HepG2 (cell line): ENCODE measurements around the gene NAA38. TPM values are rescaled to one million over a fixed set of nuclear protein-coding genes. Genes with fewer than 3 reads are reported as not detected.
A peak's percentile ranks its signal among the peaks of the same experiment; 100 is the strongest.

Experiments
- DPF2 ChIP-seq: sonication (generic); formaldehyde crosslinking; IDR thresholded peaks from 2 replicates; pipeline ENCODE4 v1.4.0; 2020; ENCODE audit warnings: mild to moderate bottlenecking, low read depth, missing genetic modification reagents, borderline replicate concordance
- DR1 ChIP-seq: sonication (generic); formaldehyde crosslinking; IDR thresholded peaks from 2 replicates; pipeline ENCODE4 v1.8.0; 2021; ENCODE audit warnings: mild to moderate bottlenecking, missing genetic modification reagents, inconsistent platforms
- ELF3 ChIP-seq: IDR thresholded peaks from 2 replicates; pipeline ENCODE4 v1.6.1; 2016; ENCODE audit warnings: missing genetic modification reagents, missing compliant biosample characterization
- NFIC ChIP-seq: IDR thresholded peaks from 2 replicates; pipeline ENCODE4 v1.6.1; 2012; ENCODE audit warnings: mild to moderate bottlenecking, low read length, inconsistent platforms
- PAWR ChIP-seq: sonication (generic); formaldehyde crosslinking; IDR thresholded peaks from 2 replicates; pipeline ENCODE4 v1.4.0; 2020; ENCODE audit warnings: missing genetic modification reagents, mild to moderate bottlenecking, borderline replicate concordance
- RAD51 ChIP-seq: fragments of 450-650 bp; IDR thresholded peaks from 2 replicates; pipeline ENCODE4 v1.6.1; 2016; ENCODE audit warnings: borderline replicate concordance
- SIN3B ChIP-seq: fragments of 150-350 bp; IDR thresholded peaks from 2 replicates; pipeline ENCODE4 v1.6.1; 2014; ENCODE audit warnings: low read length
- SP2 ChIP-seq: sonication (generic); formaldehyde crosslinking; IDR thresholded peaks from 2 replicates; pipeline ENCODE4 v1.5.1; 2020; ENCODE audit warnings: mild to moderate bottlenecking, missing genetic modification reagents
- SPEN ChIP-seq: sonication (generic); formaldehyde crosslinking; IDR thresholded peaks from 2 replicates; pipeline ENCODE4 v1.5.1; 2020; ENCODE audit warnings: low read depth, mild to moderate bottlenecking, missing genetic modification reagents
- TEAD3 ChIP-seq: optimal IDR thresholded peaks from 2 replicates; pipeline ENCODE3; 2016; ENCODE audit warnings: borderline replicate concordance
- USF2 ChIP-seq, 2 experiments: sonication (generic) in 1 of 2; formaldehyde crosslinking in 1 of 2; IDR thresholded peaks; 2 replicates each; pipeline versions ENCODE4 v1.5.1 to v1.6.1; 2011 to 2020; ENCODE audit warnings: borderline replicate concordance in 1 of 2, low read depth in 1 of 2, low read length in 1 of 2, mild to moderate bottlenecking in 1 of 2, missing genetic modification reagents in 1 of 2, moderate library complexity in 1 of 2
- XBP1 ChIP-seq: sonication (generic); formaldehyde crosslinking; IDR thresholded peaks from 2 replicates; pipeline ENCODE4 v1.5.0; 2020; ENCODE audit warnings: missing genetic modification reagents
- ZBTB26 ChIP-seq: IDR thresholded peaks from 2 replicates; pipeline ENCODE4 v1.6.1; 2016; ENCODE audit warnings: missing compliant biosample characterization, missing genetic modification reagents, borderline replicate concordance
- ZBTB8A ChIP-seq: sonication (generic); formaldehyde crosslinking; IDR thresholded peaks from 2 replicates; pipeline ENCODE4 v1.4.0; 2020; ENCODE audit warnings: mild to moderate bottlenecking, low read depth, missing genetic modification reagents, borderline replicate concordance
- ZFP41 ChIP-seq: sonication (generic); formaldehyde crosslinking; IDR thresholded peaks from 2 replicates; pipeline ENCODE4 v1.4.0; 2020; ENCODE audit warnings: mild to moderate bottlenecking, missing genetic modification reagents, borderline replicate concordance
- ZNF446 ChIP-seq: sonication (generic); formaldehyde crosslinking; IDR thresholded peaks from 2 replicates; pipeline ENCODE4 v1.5.0; 2020; ENCODE audit warnings: mild to moderate bottlenecking, missing genetic modification reagents
- ZNF530 ChIP-seq: sonication (generic); formaldehyde crosslinking; IDR thresholded peaks from 2 replicates; pipeline ENCODE4 v1.5.0; 2020; ENCODE audit warnings: low read depth, mild to moderate bottlenecking, missing genetic modification reagents
- ZNF563 ChIP-seq: sonication (generic); formaldehyde crosslinking; IDR thresholded peaks from 2 replicates; pipeline ENCODE4 v1.8.0; 2022; ENCODE audit warnings: mild to moderate bottlenecking, moderate library complexity, missing genetic modification reagents
- ZNF709 ChIP-seq: sonication (generic); formaldehyde crosslinking; IDR thresholded peaks from 2 replicates; pipeline ENCODE4 v1.5.0; 2020; ENCODE audit warnings: mild to moderate bottlenecking, missing genetic modification reagents
- ZNF713 ChIP-seq: sonication (generic); formaldehyde crosslinking; IDR thresholded peaks from 2 replicates; pipeline ENCODE4 v1.4.0; 2020; ENCODE audit warnings: mild to moderate bottlenecking, missing genetic modification reagents
- ZNF749 ChIP-seq: sonication (generic); formaldehyde crosslinking; IDR thresholded peaks from 2 replicates; pipeline ENCODE4 v1.8.0; 2022; ENCODE audit warnings: mild to moderate bottlenecking, missing genetic modification reagents, moderate library complexity, borderline replicate concordance
- ZSCAN12 ChIP-seq: sonication (generic); formaldehyde crosslinking; IDR thresholded peaks from 2 replicates; pipeline ENCODE4 v1.9.0; 2021; ENCODE audit warnings: mild to moderate bottlenecking, missing genetic modification reagents
- polyA plus RNA-seq, 8 experiments: library from polyadenylated mRNA; depleted of rRNA in 3 of 8; stranded (reverse) in 7 of 8; unstranded in 1 of 8; fragments of >200 nt; fragmentation: Illumina TruSeq in 4 of 8; extraction: Trizol in 4 of 8; gene quantifications; 2 replicates each; pipeline versions ENCODE4 v1.2.1 to v1.2.3, GENCODE V29; 2011 to 2016; ENCODE audit warnings: low read depth in 4 of 8, missing spikeins in 1 of 8, mixed read lengths in 1 of 8; ENCODE audit not compliant: insufficient read depth in 1 of 8
- total RNA-seq, 5 experiments: library from RNA; depleted of rRNA; stranded (reverse); fragments of >200 nt; fragmentation: Illumina TruSeq; extraction: Trizol; gene quantifications; 2 replicates each; pipeline ENCODE4 v1.2.3, GENCODE V29; 2016; ENCODE audit warnings: low read depth in 1 of 5
- TF ChIP-seq, protein P1 (sequence below): sonication (generic); formaldehyde crosslinking; IDR thresholded peaks from 2 replicates; pipeline ENCODE4 v1.8.1; 2023; ENCODE audit warnings: missing genetic modification reagents, mild to moderate bottlenecking, borderline replicate concordance
- TF ChIP-seq, protein P2 (sequence below): IDR thresholded peaks from 2 replicates; pipeline ENCODE4 v1.6.1; 2012; ENCODE audit warnings: inconsistent platforms
- TF ChIP-seq, protein P3 (sequence below): sonication (generic); formaldehyde crosslinking; IDR thresholded peaks from 2 replicates; pipeline ENCODE4 v1.5.0; 2020; ENCODE audit warnings: missing genetic modification reagents

The NAA38 gene
- total and polyA plus RNA-seq, 2 of the 13 experiments (the other 11 are each of a cell fraction or from before 2014, with no cell fraction given), result 46.9 to 91.6 TPM

DNA sequence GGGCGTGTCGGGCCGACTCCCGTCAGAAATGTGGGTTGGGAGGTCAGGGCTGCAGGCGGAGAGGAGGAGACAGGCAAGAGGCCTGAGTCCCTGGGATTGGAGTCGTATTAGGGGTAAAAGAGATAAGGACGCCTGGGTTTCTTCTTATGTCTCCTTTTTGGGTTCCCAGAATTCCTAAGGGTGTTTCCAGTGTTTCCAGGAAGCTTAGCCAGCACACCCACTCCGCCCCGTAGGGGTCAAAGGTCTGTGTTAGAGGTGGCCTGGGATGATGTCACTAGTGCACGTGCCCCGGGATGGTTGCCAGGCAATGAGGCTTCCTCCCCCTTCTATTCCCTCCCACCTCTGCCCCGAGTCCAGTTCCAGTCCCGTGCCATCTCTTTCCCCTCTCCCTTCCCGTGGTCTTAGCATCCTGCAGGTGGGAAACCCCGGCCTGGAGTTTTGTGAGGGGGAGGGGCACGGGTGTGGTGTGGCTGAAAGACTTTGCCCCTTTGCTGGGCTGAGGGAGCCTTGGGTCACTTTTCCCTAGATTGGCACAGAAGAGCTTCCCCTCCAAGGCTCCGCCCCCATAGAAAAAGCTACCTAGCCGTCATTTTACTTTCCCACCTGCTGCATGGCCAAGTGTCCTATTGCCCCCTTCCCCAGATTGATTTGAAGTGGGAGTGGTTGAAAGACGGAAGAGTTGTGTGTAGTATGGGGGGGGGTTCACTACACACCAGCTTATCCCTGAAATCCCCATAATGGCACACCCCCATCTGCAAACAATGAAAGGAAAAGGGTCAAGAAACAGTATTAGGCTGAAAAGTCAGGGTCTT is 20.6 kb downstream of the NAA38 start (continued):
- TF ChIP-seq ZNF530 (CRISPR knock-in tag) (no peak), SP2 (CRISPR knock-in tag) (peak; percentile 55; the same call in 1 of the 2 replicates), SIN3B (peak; percentile 75; the same call in 1 of the 2 replicates), ZNF563 (CRISPR knock-in tag) (no peak), ZBTB26 (CRISPR knock-in tag) (peak; percentile 85; the same call in 1 of the 2 replicates), ZNF713 (0 out of 2 replicates have a peak, but pooled peaks have one; percentile 68), USF2 (IDR thresholded peaks at IDR 0.05; ENCODE audit: low read depth, low read length) (peak; percentile 91), USF2 (CRISPR knock-in tag; IDR thresholded peaks at IDR 0.05; ENCODE audit: borderline replicate concordance) (peak; percentile 90; the same call in 1 of the 2 replicates), TEAD3 (CRISPR knock-in tag) (peak; percentile 86), ZBTB8A (CRISPR knock-in tag) (no peak), ELF3 (CRISPR knock-in tag) (peak; percentile 91), NFIC (peak; percentile 78), ZSCAN12 (CRISPR knock-in tag) (no peak), PAWR (CRISPR knock-in tag) (no peak), SPEN (CRISPR knock-in tag) (peak; percentile 98), ZFP41 (CRISPR knock-in tag) (peak; percentile 80; the same call in 1 of the 2 replicates), ZNF446 (CRISPR knock-in tag) (no peak; the same call in 1 of the 2 replicates), XBP1 (CRISPR knock-in tag) (no peak), DPF2 (CRISPR knock-in tag) (peak; percentile 45; the same call in 1 of the 2 replicates), DR1 (CRISPR knock-in tag) (no peak; the same call in 1 of the 2 replicates), ZNF709 (CRISPR knock-in tag) (no peak), RAD51 (peak; percentile 38; the same call in 1 of the 2 replicates), ZNF749 (CRISPR knock-in tag) (no peak; the same call in 1 of the 2 replicates)
- TF ChIP-seq, protein P1, sequence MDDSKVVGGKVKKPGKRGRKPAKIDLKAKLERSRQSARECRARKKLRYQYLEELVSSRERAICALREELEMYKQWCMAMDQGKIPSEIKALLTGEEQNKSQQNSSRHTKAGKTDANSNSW (CRISPR knock-in tag), result no peak
- TF ChIP-seq, protein P2, sequence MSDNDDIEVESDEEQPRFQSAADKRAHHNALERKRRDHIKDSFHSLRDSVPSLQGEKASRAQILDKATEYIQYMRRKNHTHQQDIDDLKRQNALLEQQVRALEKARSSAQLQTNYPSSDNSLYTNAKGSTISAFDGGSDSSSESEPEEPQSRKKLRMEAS, result peak; percentile 93
- TF ChIP-seq, protein P3, sequence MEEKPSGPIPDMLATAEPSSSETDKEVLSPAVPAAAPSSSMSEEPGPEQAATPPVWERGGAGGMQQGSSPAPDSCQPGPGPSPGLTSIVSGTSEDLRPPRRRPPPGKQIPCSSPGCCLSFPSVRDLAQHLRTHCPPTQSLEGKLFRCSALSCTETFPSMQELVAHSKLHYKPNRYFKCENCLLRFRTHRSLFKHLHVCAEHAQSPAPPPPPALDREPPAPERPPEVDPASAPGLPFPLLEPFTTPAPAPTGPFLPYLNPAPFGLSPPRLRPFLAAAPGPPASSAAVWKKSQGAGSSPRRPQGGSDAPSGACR (CRISPR knock-in tag), result peak; percentile 99
